Gastroesophageal sphincter (tissue), 4 donors: ENCODE measurements around the gene CADPS2. TPM values are rescaled to one million over a fixed set of nuclear protein-coding genes. Genes with fewer than 3 reads are reported as not detected.

Experiments
- ATAC-seq: fragments of 150-250 bp; one replicate; pipeline ENCODE4 v1.9.1; 2016; ENCODE audit warnings: mild to moderate bottlenecking, moderate library complexity
- H3K27ac ChIP-seq, 4 donors: fragments of 200-600 bp; sonication (generic) in 3 of 4; 1 replicate in 3 of 4; 2 replicates in 1 of 4; pipeline ENCODE4 v1.5.1; 2016 to 2019
- H3K27me3 ChIP-seq: fragments of 200-600 bp; sonication (generic); one replicate; pipeline ENCODE4 v1.5.1; 2019
- H3K36me3 ChIP-seq, 2 donors: fragments of 200-600 bp; sonication (generic); one replicate each; pipeline ENCODE4 v1.5.1; 2019; ENCODE audit warnings: control low read depth in 1 of 2
- H3K4me1 ChIP-seq, 3 donors: fragments of 200-600 bp; sonication (generic); 1 replicate in 2 of 3; 2 replicates in 1 of 3; pipeline ENCODE4 v1.5.1; 2016 to 2019; ENCODE audit warnings: control low read depth in 2 of 3
- H3K4me3 ChIP-seq, 2 donors: fragments of 200-600 bp; sonication (generic); one replicate each; pipeline ENCODE4 v1.5.1; 2019; ENCODE audit warnings: mild to moderate bottlenecking in 1 of 2, moderate library complexity in 1 of 2
- H3K9me3 ChIP-seq, 3 donors: fragments of 200-600 bp; sonication (generic); one replicate each; pipeline ENCODE4 v1.5.1; 2017 to 2019; ENCODE audit warnings: control low read depth in 2 of 3
- CTCF ChIP-seq, 4 experiments: fragments of 200-600 bp in 2 of 4; fragments of 450-650 bp in 2 of 4; sonication (generic) in 1 of 4; IDR thresholded peaks; one replicate each; pipeline ENCODE4 v1.5.1; 2017 to 2019; ENCODE audit warnings: antibody characterized with exemption in 4 of 4, mild to moderate bottlenecking in 2 of 4, moderate library complexity in 2 of 4
- EP300 ChIP-seq: sonication (generic); formaldehyde crosslinking; IDR thresholded peaks from one replicate; pipeline ENCODE4 v1.6.1; 2017; ENCODE audit warnings: antibody characterized with exemption, mild to moderate bottlenecking
- POLR2A ChIP-seq, 2 donors: fragments of 450-650 bp; IDR thresholded peaks; one replicate each; pipeline ENCODE4 v1.6.1; 2017; ENCODE audit warnings: antibody characterized with exemption in 2 of 2, mild to moderate bottlenecking in 2 of 2, moderate library complexity in 1 of 2
- POLR2AphosphoS5 ChIP-seq: sonication (generic); formaldehyde crosslinking; IDR thresholded peaks from one replicate; pipeline ENCODE4 v1.6.1; 2017; ENCODE audit warnings: antibody characterized with exemption
- WGBS, 2 donors: methylation state at CpG; one replicate each; pipeline ENCODE4 v1.1.5; 2018; ENCODE audit warnings: low coverage in 1 of 2; 5-methylcytosine and 5-hydroxymethylcytosine counted together
- total RNA-seq, 4 donors: library from RNA; depleted of rRNA; stranded (reverse); fragments of >200 nt; gene quantifications; one replicate each; pipeline ENCODE4 v1.1.0, GENCODE V29; 2016

The CADPS2 gene
- total RNA-seq, 4 donors from 2014 or later, result 20.3 to 205 (median 138) TPM

GRCh38 chr7:122364761-122365280 lies 521.4 kb downstream of the CADPS2 start:
- no peaks in the 10 kb centered on the region for H3K9me3 ChIP-seq
- H3K4me3 ChIP-seq, result no peak overlapping the region
- no peak for TF ChIP-seq EP300
- TF ChIP-seq POLR2AphosphoS5, result no peak
- TF ChIP-seq CTCF (IDR thresholded peaks at IDR 0.05), result no peak
- no peaks in the 10 kb centered on the region for H3K27me3 ChIP-seq
- ATAC-seq, result no peak
- 83 to 89% methylated on average over 1 of the region's 1 CpG for WGBS, 2 donors
- H3K4me1 ChIP-seq, result no peaks in the 10 kb centered on the region
- H3K27ac ChIP-seq, result no peak overlapping the region
- no peaks in the 10 kb centered on the region for H3K36me3 ChIP-seq

GRCh38 chr7:122363144-122363543 lies 523.1 kb downstream of the CADPS2 start:
- WGBS, 2 donors, result 83 to 86% methylated on average over 1 to 2 of the region's 2 CpGs
- H3K4me1 ChIP-seq, result no peaks in the 10 kb centered on the region
- no peak for ATAC-seq

GRCh38 chr7:122362473-122362872 lies 523.8 kb downstream of the CADPS2 start:
- Histone ChIP-seq H3K27ac (no peak overlapping the region), H3K36me3 (peaks cover 0 to 3% of the 10 kb centered on the region in 2 donors), H3K4me3 (no peak overlapping the region), H3K9me3 (no peaks in the 10 kb centered on the region), H3K4me1 (no peaks in the 10 kb centered on the region), H3K27me3 (no peaks in the 10 kb centered on the region)
- TF ChIP-seq POLR2A (IDR thresholded peaks at IDR 0.05), result no peak
- no peak for TF ChIP-seq CTCF (IDR thresholded peaks at IDR 0.05)
- no peak for TF ChIP-seq EP300
- TF ChIP-seq POLR2AphosphoS5, result no peak
- WGBS, 2 donors, result 87 to 96% methylated on average over 3 of the region's 3 CpGs
- ATAC-seq, result no peak

More at GRCh38 chr7:122363144-122363543, 523.1 kb downstream of the CADPS2 start:
- TF ChIP-seq EP300 (no peak), POLR2AphosphoS5 (no peak), CTCF (IDR thresholded peaks at IDR 0.05) (no peak), POLR2A (IDR thresholded peaks at IDR 0.05) (no peak)
- H3K9me3 ChIP-seq, result no peaks in the 10 kb centered on the region
- no peak overlapping the region for H3K27ac ChIP-seq
- H3K36me3 ChIP-seq, result peaks cover 0 to 3% of the 10 kb centered on the region in 2 donors
- no peak overlapping the region for H3K4me3 ChIP-seq
- H3K27me3 ChIP-seq, result no peaks in the 10 kb centered on the region

- Histone ChIP-seq H3K4me3 (no peak overlapping the region), H3K27ac (no peak overlapping the region), H3K4me1 (no peaks in the 10 kb centered on the region), H3K27me3 (no peaks in the 10 kb centered on the region), H3K9me3 (no peaks in the 10 kb centered on the region), H3K36me3 (peaks cover 0 to 3% of the 10 kb centered on the region in 2 donors)
- ATAC-seq, result no peak
- TF ChIP-seq POLR2A (IDR thresholded peaks at IDR 0.05) (no peak), POLR2AphosphoS5 (no peak), CTCF (IDR thresholded peaks at IDR 0.05) (no peak), EP300 (no peak)
- WGBS, 2 donors, result 72 to 86% methylated on average over 2 of the region's 2 CpGs
Measured at GRCh38 chr7:122354656-122355055, 531.6 kb downstream of the CADPS2 start.

- no peak for ATAC-seq
- WGBS, 2 donors, result 48 to 57% methylated on average over 2 to 3 of the region's 3 CpGs
- Histone ChIP-seq H3K9me3 (no peaks in the 10 kb centered on the region), H3K4me3 (no peak overlapping the region), H3K27ac (no peak overlapping the region), H3K4me1 (no peaks in the 10 kb centered on the region), H3K27me3 (no peaks in the 10 kb centered on the region), H3K36me3 (no peaks in the 10 kb centered on the region)
- TF ChIP-seq POLR2A (IDR thresholded peaks at IDR 0.05), result no peak
- TF ChIP-seq EP300, result no peak
- TF ChIP-seq POLR2AphosphoS5, result no peak
- TF ChIP-seq CTCF (IDR thresholded peaks at IDR 0.05), result no peak
Measured at GRCh38 chr7:122352454-122352853, 533.8 kb downstream of the CADPS2 start.
